GM19099 (cell line): ENCODE data around the gene LEAP2.

Experiments
- POLR2A ChIP-seq: IDR thresholded peaks from 3 replicates; pipeline ENCODE4 v1.6.1; 2011; ENCODE audit warnings: low read depth; ENCODE audit not compliant: insufficient read length; ENCODE audit errors: extremely low read depth

Gene LEAP2

GRCh38 chr5:132836852-132837251 lies 36.6 kb upstream of the LEAP2 start:
- TF ChIP-seq POLR2A: no peak

DNA sequence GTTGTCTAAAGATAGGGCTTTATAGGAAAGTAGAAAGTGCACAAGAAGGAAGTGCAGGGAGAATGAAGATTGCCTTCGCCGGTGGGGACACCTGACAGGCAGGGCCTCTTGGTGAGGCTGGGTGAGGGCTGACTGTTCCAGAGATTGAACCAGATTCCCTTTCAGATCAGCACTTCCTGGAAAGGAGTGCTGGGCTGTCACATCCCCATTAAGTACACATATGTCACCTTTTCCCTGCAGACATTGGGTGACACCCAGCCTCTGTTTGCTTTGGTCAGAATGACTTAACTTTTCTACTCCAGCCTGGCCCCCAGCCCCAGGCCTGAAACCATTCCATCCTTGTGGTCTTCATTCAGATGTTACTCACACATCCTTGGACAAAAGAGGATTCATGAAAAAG lies 35.6 kb upstream of the LEAP2 start:
- TF ChIP-seq POLR2A: no peak

- TF ChIP-seq POLR2A: no peak
Measured at GRCh38 chr5:132838516-132839282, 34.8 kb upstream of the LEAP2 start.

DNA sequence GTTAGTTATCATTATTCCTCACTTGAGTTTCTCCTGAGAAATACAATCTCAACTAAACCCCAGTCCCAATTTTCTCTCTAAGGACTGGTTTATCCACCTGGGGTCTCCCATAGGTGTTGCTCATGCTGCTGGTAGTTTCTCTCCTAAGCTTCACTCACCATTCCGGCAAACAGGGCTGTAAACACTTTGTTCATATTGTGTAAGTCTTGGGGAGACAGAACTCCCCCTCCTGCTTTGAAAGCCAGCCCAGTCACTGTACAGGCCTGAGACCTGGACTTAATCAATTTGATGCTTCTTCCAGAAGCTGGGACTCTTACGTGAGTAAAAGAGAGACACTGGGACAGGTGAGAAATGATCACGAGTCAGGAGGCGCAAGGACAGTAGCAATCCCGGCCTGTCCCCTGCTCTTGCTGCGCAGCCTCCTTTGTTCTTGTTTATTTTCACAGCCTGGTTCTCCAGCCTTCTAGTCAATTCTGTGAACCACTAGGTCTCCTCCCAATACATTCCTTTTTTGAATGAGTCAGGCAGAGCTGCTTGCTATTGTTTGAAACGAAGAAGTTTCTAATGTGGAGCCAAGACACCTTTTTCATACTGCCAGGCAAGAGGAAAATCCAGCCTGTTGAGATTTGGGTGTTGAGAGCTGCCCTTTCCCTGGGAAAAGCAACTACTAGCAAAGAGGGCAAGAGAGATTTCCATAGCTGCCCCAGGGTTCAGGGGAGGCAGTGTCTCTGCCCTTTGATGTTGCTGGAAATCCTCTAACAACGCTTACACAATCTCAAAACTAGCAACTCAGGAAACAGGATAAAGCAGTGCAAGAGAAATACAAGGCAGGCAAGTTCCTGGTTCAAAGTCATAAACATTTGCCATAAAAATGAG lies 33.8 kb upstream of the LEAP2 start:
- TF ChIP-seq POLR2A: no peak

GRCh38 chr5:132840313-132840712 lies 33.2 kb upstream of the LEAP2 start:
- no peak for TF ChIP-seq POLR2A

GRCh38 chr5:132840896-132841295 lies 32.6 kb upstream of the LEAP2 start:
- no peak for TF ChIP-seq POLR2A

DNA sequence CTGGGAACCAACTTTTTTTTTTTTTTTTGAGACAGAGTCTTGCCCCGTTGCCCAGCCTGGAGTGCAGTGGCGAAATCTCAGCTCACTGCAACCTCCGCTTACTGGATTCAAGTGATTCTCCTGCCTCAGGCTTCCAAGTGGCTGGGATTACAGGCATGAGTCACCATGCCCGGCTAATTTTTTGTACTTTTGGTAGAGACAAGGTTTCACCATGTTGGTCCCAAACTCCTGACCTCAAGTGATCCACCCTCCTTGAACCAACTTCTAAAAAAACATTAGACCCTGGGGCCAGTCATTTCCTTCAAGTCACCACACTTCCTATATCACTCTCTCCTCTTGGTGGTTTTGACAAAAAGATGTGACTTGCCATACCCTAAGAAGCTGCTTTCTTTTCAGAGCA lies 32.2 kb upstream of the LEAP2 start:
- no peak for TF ChIP-seq POLR2A

- no peak for TF ChIP-seq POLR2A
Measured at GRCh38 chr5:132848270-132848669, 25.2 kb upstream of the LEAP2 start.

DNA sequence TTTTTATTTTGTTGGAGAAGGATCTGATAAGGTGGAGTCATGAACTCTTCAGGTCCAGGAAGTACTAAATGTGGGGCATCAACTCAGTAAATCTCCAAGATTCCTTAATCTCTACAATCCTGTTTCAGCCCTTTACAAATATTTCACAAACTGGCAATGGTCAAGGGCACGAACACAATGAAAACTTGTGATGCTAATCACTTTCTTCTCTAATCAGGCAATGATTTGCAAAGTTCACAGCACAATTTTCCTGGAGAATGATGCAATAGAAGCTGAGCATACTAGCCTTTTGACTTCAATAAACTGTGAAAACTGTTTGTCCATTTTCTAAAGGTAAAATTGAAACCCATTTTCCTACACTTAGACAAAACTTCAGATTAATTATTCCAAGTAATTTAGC lies 24.1 kb upstream of the LEAP2 start:
- TF ChIP-seq POLR2A: no peak

DNA sequence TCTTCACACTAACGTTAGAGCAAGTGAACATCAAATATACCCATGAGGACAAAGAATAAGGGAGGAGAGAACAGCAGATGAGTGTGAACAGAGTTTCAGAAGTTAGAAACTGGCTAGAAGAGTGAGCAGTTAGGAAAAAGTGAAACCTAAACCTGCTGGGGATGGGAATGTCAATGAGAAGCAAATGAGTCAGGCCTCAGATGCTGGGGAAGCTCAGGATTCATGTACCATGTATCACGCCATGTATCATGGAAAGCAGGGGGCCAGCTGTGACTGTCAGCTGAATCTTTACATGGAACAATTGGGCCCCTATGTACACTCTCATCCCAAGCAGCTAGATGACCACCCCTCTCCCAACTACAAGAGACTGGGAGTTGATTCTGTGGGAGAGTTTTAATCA lies 23.4 kb upstream of the LEAP2 start:
- TF ChIP-seq POLR2A: no peak

GRCh38 chr5:132853323-132853722 lies 20.1 kb upstream of the LEAP2 start:
- TF ChIP-seq POLR2A: no peak

GRCh38 chr5:132853790-132854189 lies 19.7 kb upstream of the LEAP2 start:
- TF ChIP-seq POLR2A: no peak

DNA sequence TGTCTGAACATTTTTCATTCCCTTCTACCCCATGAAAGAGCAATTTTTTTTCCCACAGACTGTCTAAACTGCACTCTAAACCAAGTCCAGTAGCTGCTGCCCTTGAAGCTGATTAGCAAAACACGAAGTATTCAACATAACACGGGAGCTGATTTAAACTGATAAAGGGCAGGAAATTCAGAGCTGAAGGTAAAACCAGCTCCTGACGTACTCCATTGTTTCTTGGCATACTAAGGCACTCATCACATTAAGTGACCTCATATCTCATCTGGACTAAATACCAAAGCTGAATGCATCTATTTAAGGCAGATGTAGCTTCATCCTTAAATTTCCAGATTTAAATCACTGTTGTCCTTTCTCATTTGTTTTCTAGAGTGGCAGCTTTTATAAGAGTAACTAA lies 19.2 kb upstream of the LEAP2 start:
- TF ChIP-seq POLR2A: no peak

DNA sequence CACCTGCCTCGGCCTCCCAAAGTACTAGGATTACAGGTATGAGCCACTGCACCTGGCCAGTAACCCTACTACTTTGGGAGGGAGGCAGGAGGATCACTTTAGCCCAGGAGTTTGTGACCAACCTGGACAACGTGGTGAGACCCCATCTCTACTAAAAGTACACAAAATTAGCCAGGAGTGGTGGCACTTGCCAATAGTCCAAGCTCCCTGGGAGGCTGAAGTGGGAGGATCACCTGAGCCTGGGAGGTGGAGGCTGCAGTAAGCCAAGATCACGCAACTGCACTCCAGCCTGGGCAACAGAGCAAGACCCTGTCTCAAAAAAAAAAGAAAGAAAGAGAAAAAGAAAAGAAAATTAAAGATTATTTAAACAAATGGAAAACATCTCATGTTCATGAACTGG lies 17.5 kb upstream of the LEAP2 start:
- no peak for TF ChIP-seq POLR2A

DNA sequence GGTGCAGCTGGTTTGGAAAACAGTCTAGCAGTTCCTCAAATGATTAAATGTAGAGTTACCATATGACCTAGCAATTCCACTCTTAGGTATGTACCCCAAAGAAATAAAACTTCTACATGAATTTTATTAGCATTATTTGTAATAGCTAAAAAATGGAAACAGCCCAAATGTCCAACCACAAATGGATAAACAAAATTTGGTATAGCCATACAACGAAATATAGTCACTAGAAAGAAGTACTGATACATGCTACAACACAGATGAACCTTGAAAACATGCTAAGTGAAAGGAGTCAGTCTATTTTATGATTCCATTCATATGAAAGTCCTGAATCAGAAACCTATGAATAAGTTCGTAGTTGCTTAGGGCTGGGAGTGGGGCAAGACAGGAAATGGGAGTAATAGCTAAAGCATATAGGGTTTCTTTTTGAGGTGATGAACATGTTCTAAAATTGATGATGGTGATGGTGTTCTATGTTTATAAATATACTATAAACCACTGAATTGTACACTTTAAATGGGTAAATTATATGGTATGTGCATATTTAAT lies 13.5 kb upstream of the LEAP2 start:
- TF ChIP-seq POLR2A: no peak

- no peak for TF ChIP-seq POLR2A
Measured at GRCh38 chr5:132860742-132861141, 12.7 kb upstream of the LEAP2 start.
